ENCODE results near the gene PWP2. TPM values are rescaled to one million over a fixed set of nuclear protein-coding genes. Genes with fewer than 3 reads are reported as not detected.
"Not testable (repeated sequence)": the region's sequence is repeated elsewhere in the genome, so short reads cannot be mapped to it uniquely, and the experiment has no call there.

Gene PWP2
- polyA plus RNA-seq, 4 donors: 6.7 to 44.0 (median 17.7) TPM

DNA sequence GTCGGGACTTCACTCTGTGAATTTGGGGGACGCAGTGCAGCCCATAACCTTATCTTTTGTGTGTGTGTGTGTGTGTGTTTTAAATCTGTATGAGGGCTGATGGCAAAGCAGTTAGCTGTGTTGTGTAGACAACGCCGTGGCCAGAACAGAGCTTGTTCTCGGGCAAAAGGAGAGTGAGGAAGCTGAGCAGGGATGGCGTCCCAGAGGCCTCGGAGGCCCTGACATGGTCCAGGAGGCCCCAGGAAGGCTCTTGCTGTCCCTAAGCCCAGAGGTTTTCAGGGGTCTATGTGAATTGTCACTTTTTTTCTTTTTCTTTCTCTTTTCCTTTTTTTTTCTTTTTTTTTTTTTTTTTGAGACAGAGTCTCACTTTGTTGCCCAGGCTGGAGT, 50.9 kb downstream of the PWP2 start:
- not testable (repeated sequence) for FAIRE-seq; H3K27me3 ChIP-seq (ENCODE audit: control insufficient read depth in 3 of 3, insufficient read depth in 3 of 3, low read length in 3 of 3); DNase-seq; H3K36me3 ChIP-seq (ENCODE audit: control insufficient read depth in 3 of 3, insufficient read depth in 2 of 3, low read depth in 1 of 3, low read length in 3 of 3); H3K4me3 ChIP-seq (ENCODE audit: low read depth in 1 of 3, low read length in 3 of 3); H3K4me1 ChIP-seq (ENCODE audit: control insufficient read depth in 3 of 3, insufficient read depth in 2 of 3, low read depth in 1 of 3, low read length in 2 of 3); H3K9me3 ChIP-seq (ENCODE audit: control insufficient read depth in 2 of 2, insufficient read depth in 1 of 2, low read depth in 1 of 2, low read length in 1 of 2)
- H3K27ac ChIP-seq (ENCODE audit: low read depth in 1 of 3, low read length in 2 of 3): peak overlapping the region in 1 of 3 donors; percentile 45
- WGBS, 3 donors: 82% methylated on average over 7 of the region's 7 CpGs; no CpG with 5 or more reads in 2 of the 3 donors

DNA sequence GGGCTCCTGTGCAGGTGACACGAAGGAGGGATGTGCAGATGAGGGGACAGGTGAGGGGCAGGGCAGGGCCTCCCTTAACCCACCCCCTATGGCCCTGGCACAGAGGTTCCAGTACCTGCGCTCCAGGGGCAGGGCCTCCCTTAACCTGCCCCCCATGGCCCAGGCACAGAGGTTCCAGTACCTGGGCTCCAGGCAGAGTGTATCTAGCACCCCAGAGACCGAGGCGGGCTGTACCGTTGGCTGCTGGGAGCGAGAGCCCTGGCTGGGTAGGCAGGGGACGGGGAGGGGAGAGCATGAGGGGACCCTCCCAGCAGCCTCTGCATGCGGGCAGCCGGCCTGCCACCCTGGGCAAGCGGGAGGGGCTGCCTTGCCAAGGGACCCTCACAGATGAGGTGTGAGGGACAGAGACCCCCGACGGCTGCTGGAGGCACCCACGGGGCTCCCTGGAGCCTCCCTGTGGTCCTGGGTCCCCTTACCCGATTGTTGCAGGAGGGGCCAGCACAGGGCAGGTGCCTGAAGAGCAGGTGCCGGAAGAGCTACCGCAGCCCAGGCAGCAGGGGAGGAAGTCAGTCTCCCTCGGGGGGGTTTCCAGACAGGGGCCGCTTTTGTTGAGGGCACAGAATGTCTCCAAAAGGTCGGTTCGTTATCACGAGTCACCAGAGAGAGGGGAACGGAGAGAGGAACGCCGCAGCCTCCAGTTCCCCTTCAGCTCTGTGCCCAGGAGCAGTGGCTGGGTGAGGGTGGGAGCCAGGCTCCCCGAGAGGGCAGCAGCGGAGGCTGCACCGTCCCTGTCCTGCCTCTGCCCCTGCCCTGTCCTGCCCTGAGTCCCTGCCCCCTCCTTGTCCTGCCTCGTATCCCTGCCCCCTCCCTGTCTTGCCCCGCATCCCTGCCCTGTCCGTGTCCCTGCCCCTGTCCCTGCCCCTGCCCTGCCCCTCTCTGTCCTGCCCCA, 52.4 kb downstream of the PWP2 start:
- WGBS, 3 donors: 60% methylated on average over 10 of the region's 30 CpGs; no CpG with 5 or more reads in 2 of the 3 donors
- not testable (repeated sequence) for FAIRE-seq; H3K36me3 ChIP-seq (ENCODE audit: control insufficient read depth in 3 of 3, insufficient read depth in 2 of 3, low read depth in 1 of 3, low read length in 3 of 3); H3K27ac ChIP-seq (ENCODE audit: low read depth in 1 of 3, low read length in 2 of 3); H3K9me3 ChIP-seq (ENCODE audit: control insufficient read depth in 2 of 2, insufficient read depth in 1 of 2, low read depth in 1 of 2, low read length in 1 of 2); DNase-seq; H3K4me3 ChIP-seq (ENCODE audit: low read depth in 1 of 3, low read length in 3 of 3); H3K4me1 ChIP-seq (ENCODE audit: control insufficient read depth in 3 of 3, insufficient read depth in 2 of 3, low read depth in 1 of 3, low read length in 2 of 3); H3K27me3 ChIP-seq (ENCODE audit: control insufficient read depth in 3 of 3, insufficient read depth in 3 of 3, low read length in 3 of 3)

DNA sequence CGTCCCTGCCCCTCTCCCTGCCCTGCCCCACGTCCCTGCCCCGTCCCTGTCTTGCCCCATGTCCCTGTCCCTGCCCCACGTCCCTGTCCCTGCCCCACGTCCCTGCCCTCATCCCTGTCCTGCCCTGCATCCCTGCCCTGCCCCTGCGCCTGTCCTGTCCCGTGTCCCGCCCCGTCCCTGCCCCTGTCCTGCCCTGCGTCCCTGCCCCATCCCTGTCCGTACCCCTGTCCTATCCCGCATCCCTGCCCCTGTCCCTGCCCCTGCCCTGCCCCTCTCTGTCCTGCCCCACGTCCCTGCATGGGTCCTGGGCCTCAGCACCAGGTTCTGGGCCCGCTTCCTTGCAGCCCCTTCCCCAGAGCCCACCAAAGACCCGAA, 53.1 kb downstream of the PWP2 start:
- not testable (repeated sequence) for H3K9me3 ChIP-seq (ENCODE audit: control insufficient read depth in 2 of 2, insufficient read depth in 1 of 2, low read depth in 1 of 2, low read length in 1 of 2); H3K27me3 ChIP-seq (ENCODE audit: control insufficient read depth in 3 of 3, insufficient read depth in 3 of 3, low read length in 3 of 3); H3K27ac ChIP-seq (ENCODE audit: low read depth in 1 of 3, low read length in 2 of 3); FAIRE-seq; H3K4me3 ChIP-seq (ENCODE audit: low read depth in 1 of 3, low read length in 3 of 3); H3K36me3 ChIP-seq (ENCODE audit: control insufficient read depth in 3 of 3, insufficient read depth in 2 of 3, low read depth in 1 of 3, low read length in 3 of 3); H3K4me1 ChIP-seq (ENCODE audit: control insufficient read depth in 3 of 3, insufficient read depth in 2 of 3, low read depth in 1 of 3, low read length in 2 of 3); DNase-seq
- no CpG with 5 or more reads among the region's 15 CpGs for WGBS, 3 donors

DNA sequence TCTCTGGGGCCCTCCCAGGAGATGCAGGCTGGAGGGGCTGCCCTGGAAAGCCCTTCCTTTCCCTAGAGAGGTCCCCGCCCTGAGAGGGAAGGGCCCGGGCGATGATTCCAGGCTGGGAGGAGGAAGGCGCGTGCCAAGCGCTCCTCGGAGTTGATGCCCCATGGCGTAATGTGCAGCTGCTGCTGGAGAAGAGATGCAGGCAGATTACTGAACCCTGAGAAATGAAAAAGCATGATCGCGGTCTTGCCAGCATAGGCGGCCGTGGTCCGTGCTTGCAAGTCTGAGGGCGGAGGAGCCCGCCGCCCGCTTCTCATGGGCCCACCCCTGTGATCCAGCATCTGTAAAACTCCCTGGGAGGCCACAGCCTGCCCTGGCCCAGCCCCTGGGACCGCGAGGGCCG, 53.6 kb downstream of the PWP2 start:
- not testable (repeated sequence) for H3K27ac ChIP-seq (ENCODE audit: low read depth in 1 of 3, low read length in 2 of 3); H3K9me3 ChIP-seq (ENCODE audit: control insufficient read depth in 2 of 2, insufficient read depth in 1 of 2, low read depth in 1 of 2, low read length in 1 of 2); H3K36me3 ChIP-seq (ENCODE audit: control insufficient read depth in 3 of 3, insufficient read depth in 2 of 3, low read depth in 1 of 3, low read length in 3 of 3); DNase-seq; FAIRE-seq; H3K4me1 ChIP-seq (ENCODE audit: control insufficient read depth in 3 of 3, insufficient read depth in 2 of 3, low read depth in 1 of 3, low read length in 2 of 3); H3K27me3 ChIP-seq (ENCODE audit: control insufficient read depth in 3 of 3, insufficient read depth in 3 of 3, low read length in 3 of 3); H3K4me3 ChIP-seq (ENCODE audit: low read depth in 1 of 3, low read length in 3 of 3)
- WGBS, 3 donors: no CpG with 5 or more reads among the region's 20 CpGs

DNA sequence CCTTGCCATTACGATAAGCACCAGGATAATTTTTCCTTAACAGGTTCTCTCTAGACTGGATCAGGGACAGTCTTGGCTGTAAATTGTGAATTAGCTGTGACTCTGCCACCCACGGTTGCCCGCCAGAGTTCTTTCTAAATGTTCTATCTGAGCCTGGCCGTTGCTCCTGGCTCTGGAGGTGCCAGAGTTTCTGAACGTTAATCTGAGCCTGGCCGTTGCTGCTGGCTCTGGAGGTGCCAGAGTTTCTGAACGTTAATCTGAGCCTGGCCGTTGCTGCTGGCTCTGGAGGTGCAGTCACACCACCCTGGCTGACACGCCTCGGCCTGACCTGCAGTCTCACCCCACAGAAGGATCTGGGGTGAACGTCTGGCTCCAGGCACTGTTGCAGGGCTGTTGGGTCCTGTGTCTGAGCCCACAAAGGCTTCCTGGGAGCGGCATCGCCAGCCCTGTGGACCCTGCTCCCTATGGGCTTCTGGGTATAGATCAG, 56.0 kb downstream of the PWP2 start:
- not testable (repeated sequence) for H3K27ac ChIP-seq (ENCODE audit: low read depth in 1 of 3, low read length in 2 of 3); H3K36me3 ChIP-seq (ENCODE audit: control insufficient read depth in 3 of 3, insufficient read depth in 2 of 3, low read depth in 1 of 3, low read length in 3 of 3); H3K4me1 ChIP-seq (ENCODE audit: control insufficient read depth in 3 of 3, insufficient read depth in 2 of 3, low read depth in 1 of 3, low read length in 2 of 3); H3K4me3 ChIP-seq (ENCODE audit: low read depth in 1 of 3, low read length in 3 of 3); DNase-seq; FAIRE-seq; H3K27me3 ChIP-seq (ENCODE audit: control insufficient read depth in 3 of 3, insufficient read depth in 3 of 3, low read length in 3 of 3); H3K9me3 ChIP-seq (ENCODE audit: control insufficient read depth in 2 of 2, insufficient read depth in 1 of 2, low read depth in 1 of 2, low read length in 1 of 2)
- 70% methylated on average over 8 of the region's 13 CpGs; no CpG with 5 or more reads in 2 of the 3 donors for WGBS, 3 donors

DNA sequence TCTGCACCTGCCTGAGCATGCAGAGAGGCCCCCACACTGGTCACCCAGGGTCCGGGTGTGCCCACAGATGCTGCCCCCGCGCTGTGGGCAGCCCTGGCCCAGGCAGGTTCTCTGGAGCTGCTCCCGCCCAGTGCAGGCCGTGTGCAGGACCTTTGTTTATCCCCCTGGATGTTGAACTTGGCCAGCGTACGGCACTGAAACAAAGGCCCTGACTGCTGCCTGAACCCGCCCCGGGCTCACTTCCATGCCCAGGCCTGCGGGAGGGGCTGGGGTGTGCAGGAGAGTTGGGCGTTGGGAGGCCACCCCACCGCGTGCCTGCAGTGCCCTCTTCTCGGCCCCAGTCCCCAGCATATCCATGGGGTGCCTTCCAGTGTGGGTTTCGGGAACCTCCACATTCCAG, 58.7 kb downstream of the PWP2 start:
- not testable (repeated sequence) for DNase-seq; H3K27ac ChIP-seq (ENCODE audit: low read depth in 1 of 3, low read length in 2 of 3); H3K36me3 ChIP-seq (ENCODE audit: control insufficient read depth in 3 of 3, insufficient read depth in 2 of 3, low read depth in 1 of 3, low read length in 3 of 3); FAIRE-seq; H3K4me1 ChIP-seq (ENCODE audit: control insufficient read depth in 3 of 3, insufficient read depth in 2 of 3, low read depth in 1 of 3, low read length in 2 of 3); H3K4me3 ChIP-seq (ENCODE audit: low read depth in 1 of 3, low read length in 3 of 3); H3K27me3 ChIP-seq (ENCODE audit: control insufficient read depth in 3 of 3, insufficient read depth in 3 of 3, low read length in 3 of 3); H3K9me3 ChIP-seq (ENCODE audit: control insufficient read depth in 2 of 2, insufficient read depth in 1 of 2, low read depth in 1 of 2, low read length in 1 of 2)
- WGBS, 3 donors: 58% methylated on average over 7 of the region's 15 CpGs; no CpG with 5 or more reads in 2 of the 3 donors

DNA sequence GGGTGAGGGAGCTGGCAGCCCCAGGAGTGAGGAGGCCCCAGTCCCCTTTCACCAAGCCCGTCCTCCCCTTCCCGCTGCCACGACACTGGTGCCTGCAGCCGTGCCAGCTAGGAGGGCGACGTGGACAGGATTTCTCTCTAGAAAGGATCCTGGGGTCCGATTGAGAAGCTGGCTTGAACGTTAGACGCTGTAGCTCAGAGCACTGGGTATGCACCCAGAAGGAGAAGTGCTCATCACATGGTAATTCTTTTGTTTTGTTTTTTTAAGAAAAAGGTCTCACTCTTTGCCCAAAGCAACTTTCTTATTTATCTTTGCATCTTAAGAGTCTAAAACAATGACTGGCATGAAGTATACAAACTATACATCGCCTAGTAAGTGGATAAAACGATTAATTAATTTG, 60.3 kb downstream of the PWP2 start:
- H3K36me3 ChIP-seq (ENCODE audit: control insufficient read depth in 3 of 3, insufficient read depth in 2 of 3, low read depth in 1 of 3, low read length in 3 of 3); FAIRE-seq; DNase-seq; H3K4me3 ChIP-seq (ENCODE audit: low read depth in 1 of 3, low read length in 3 of 3); H3K9me3 ChIP-seq (ENCODE audit: control insufficient read depth in 2 of 2, insufficient read depth in 1 of 2, low read depth in 1 of 2, low read length in 1 of 2); H3K27ac ChIP-seq (ENCODE audit: low read depth in 1 of 3, low read length in 2 of 3); H3K27me3 ChIP-seq (ENCODE audit: control insufficient read depth in 3 of 3, insufficient read depth in 3 of 3, low read length in 3 of 3); H3K4me1 ChIP-seq (ENCODE audit: control insufficient read depth in 3 of 3, insufficient read depth in 2 of 3, low read depth in 1 of 3, low read length in 2 of 3): not testable (repeated sequence)
- WGBS, 3 donors: 100% methylated on average over 1 of the region's 11 CpGs; no CpG with 5 or more reads in 2 of the 3 donors

DNA sequence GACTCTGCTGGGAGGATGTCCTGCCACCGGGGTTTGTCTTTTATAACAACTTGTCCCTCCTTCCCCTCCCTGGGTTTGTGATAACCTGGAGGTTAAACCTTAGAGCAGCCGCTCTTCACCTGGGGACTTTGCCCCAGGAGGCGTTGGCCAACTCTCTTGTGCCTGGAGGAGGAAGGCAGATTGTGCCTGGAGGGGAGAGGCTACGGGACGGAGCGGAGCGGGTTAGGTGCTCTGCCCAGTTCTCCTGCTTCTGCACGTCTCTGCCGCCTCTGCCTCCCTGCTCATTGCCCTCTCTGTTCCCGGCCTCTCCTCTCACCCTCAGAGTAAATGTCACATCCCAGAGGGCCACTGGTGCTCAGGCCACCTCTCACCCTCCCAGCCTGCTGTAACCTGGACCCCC, 63.1 kb downstream of the PWP2 start:
- H3K4me1 ChIP-seq (ENCODE audit: control insufficient read depth in 3 of 3, insufficient read depth in 2 of 3, low read depth in 1 of 3, low read length in 2 of 3); H3K27me3 ChIP-seq (ENCODE audit: control insufficient read depth in 3 of 3, insufficient read depth in 3 of 3, low read length in 3 of 3); DNase-seq; H3K9me3 ChIP-seq (ENCODE audit: control insufficient read depth in 2 of 2, insufficient read depth in 1 of 2, low read depth in 1 of 2, low read length in 1 of 2); FAIRE-seq; H3K27ac ChIP-seq (ENCODE audit: low read depth in 1 of 3, low read length in 2 of 3); H3K4me3 ChIP-seq (ENCODE audit: low read depth in 1 of 3, low read length in 3 of 3); H3K36me3 ChIP-seq (ENCODE audit: control insufficient read depth in 3 of 3, insufficient read depth in 2 of 3, low read depth in 1 of 3, low read length in 3 of 3): not testable (repeated sequence)
- WGBS, 3 donors: no CpG with 5 or more reads among the region's 10 CpGs
